Muscle layer of duodenum (tissue), 2 donors: Measurements from ENCODE around the gene CDC14A.

Experiments used
- H3K27ac ChIP-seq: one replicate; pipeline ENCODE4 v1.7.0; 2013; ENCODE audit warnings: mild to moderate bottlenecking, low read length
- H3K27me3 ChIP-seq: one replicate; pipeline ENCODE4 v1.7.0; 2013; ENCODE audit warnings: low read depth, mild to moderate bottlenecking, control low read depth, low read length
- H3K36me3 ChIP-seq, 2 donors: one replicate each; pipeline ENCODE4 v1.7.0; 2013; ENCODE audit warnings: low read length in 2 of 2, control low read depth in 1 of 2, mild to moderate bottlenecking in 1 of 2; ENCODE audit not compliant: insufficient read depth in 2 of 2, control insufficient read depth in 1 of 2
- H3K4me1 ChIP-seq, 2 donors: one replicate each; pipeline ENCODE4 v1.7.0; 2013; ENCODE audit warnings: low read length in 2 of 2, mild to moderate bottlenecking in 2 of 2, control low read depth in 1 of 2, moderate library complexity in 1 of 2; ENCODE audit not compliant: insufficient read depth in 2 of 2, control insufficient read depth in 1 of 2
- H3K4me3 ChIP-seq, 2 donors: one replicate each; pipeline ENCODE4 v1.7.0; 2013; ENCODE audit warnings: low read length in 2 of 2, low read depth in 1 of 2, mild to moderate bottlenecking in 1 of 2
- H3K9me3 ChIP-seq, 2 donors: one replicate each; pipeline ENCODE4 v1.7.0; 2013; ENCODE audit warnings: low read length in 2 of 2, control low read depth in 1 of 2, mild to moderate bottlenecking in 1 of 2; ENCODE audit not compliant: control insufficient read depth in 1 of 2
- donor health status: healthy.

Gene CDC14A

DNA sequence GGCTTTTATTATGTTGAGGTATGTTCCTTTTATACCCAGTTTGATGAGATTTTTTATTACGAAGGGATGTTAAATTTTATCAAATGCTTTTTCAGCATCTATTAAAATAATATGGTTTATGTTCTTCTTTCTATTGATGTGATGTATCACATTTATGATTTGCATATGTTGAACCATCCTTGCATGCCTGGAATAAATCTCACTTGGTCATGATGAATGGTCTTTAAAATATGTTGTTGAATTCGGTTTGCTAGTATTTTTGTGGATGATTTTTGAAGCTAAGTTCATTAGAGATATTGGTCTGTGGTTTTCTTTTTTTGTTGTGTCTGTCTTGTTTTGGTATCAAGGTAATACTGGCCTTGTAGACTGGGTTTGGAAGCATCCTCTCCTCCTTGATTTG is 199.7 kb downstream of the CDC14A start:
- H3K36me3 ChIP-seq: no peaks in the 10 kb centered on the region
- H3K27me3 ChIP-seq: no peaks in the 10 kb centered on the region
- no peak overlapping the region for H3K4me3 ChIP-seq
- H3K4me1 ChIP-seq: no peaks in the 10 kb centered on the region
- H3K27ac ChIP-seq: no peak overlapping the region
- peaks cover 8 to 26% of the 10 kb centered on the region in 2 donors for H3K9me3 ChIP-seq

GRCh38 chr1:100552922-100553321 is 200.6 kb downstream of the CDC14A start:
- no peaks in the 10 kb centered on the region for H3K36me3 ChIP-seq
- no peaks in the 10 kb centered on the region for H3K27me3 ChIP-seq
- H3K9me3 ChIP-seq: peaks cover 8 to 29% of the 10 kb centered on the region in 2 donors
- no peaks in the 10 kb centered on the region for H3K4me1 ChIP-seq
- H3K4me3 ChIP-seq: no peak overlapping the region
- no peak overlapping the region for H3K27ac ChIP-seq

DNA sequence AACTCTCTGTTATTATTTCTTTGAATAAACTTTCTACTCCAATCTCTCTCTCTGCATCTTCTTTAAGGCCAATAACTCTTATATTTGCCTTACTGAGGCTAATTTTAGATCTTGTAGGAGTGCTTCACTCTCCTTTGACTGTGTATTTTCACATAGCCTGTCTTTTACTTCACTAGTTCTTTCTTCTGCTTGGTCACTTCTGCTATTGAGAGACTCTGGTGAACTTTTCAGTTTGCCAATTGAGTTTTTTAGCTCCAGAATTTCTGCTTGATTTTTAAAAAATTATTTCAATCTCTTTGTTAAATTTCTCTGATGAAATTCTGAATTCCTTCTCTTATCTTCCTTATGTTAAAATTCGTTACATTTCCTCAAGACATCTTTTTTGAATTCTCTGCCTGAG is 203.9 kb downstream of the CDC14A start:
- H3K27me3 ChIP-seq: no peaks in the 10 kb centered on the region
- no peaks in the 10 kb centered on the region for H3K36me3 ChIP-seq
- no peak overlapping the region for H3K4me3 ChIP-seq

DNA sequence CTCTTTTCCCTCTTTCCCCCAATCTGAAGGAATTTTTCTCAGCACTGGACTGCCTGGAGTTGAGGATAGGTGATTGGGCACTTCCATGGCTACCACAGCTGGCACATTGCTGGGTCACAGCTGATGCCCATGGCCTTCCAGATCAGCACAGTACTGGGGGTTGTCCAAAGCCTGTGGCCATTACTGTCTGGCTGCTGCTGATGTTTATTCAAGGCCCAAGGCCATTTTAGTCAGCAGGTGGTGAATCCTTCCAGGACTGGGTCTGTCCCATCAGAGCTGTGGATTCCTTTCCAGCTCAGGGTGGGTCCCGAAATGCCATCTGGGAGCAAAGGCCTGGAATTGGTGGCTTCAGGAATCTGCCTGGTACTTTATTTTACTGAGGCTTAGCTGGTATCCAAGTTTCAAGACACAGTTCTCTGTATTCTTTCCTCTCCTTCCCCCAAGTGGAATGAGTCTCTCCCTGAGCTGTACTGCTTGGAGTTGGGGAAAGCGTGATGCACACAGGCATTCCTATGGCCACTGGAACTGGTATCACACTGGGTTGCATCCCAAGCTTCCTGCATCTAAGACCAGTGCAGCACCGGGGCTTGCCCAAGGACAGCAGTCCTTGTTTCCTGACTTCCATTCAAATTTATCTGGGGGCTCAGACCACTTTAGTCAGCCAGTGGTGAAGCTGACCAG is 204.8 kb downstream of the CDC14A start:
- H3K36me3 ChIP-seq: no peaks in the 10 kb centered on the region
- no peaks in the 10 kb centered on the region for H3K4me1 ChIP-seq
- peaks cover 8 to 23% of the 10 kb centered on the region in 2 donors for H3K9me3 ChIP-seq
- no peak overlapping the region for H3K4me3 ChIP-seq
- H3K27me3 ChIP-seq: no peaks in the 10 kb centered on the region
- no peak overlapping the region for H3K27ac ChIP-seq

More for the DNA sequence above, 203.9 kb downstream of the CDC14A start:
- Histone ChIP-seq H3K27ac (no peak overlapping the region), H3K4me1 (no peaks in the 10 kb centered on the region), H3K9me3 (peaks cover 8 to 25% of the 10 kb centered on the region in 2 donors)

- Histone ChIP-seq H3K27ac (no peak overlapping the region), H3K9me3 (peaks cover 8 to 18% of the 10 kb centered on the region in 2 donors), H3K4me3 (no peak overlapping the region), H3K27me3 (no peaks in the 10 kb centered on the region), H3K36me3 (no peaks in the 10 kb centered on the region), H3K4me1 (no peaks in the 10 kb centered on the region)
Observed at GRCh38 chr1:100557606-100557953, 205.3 kb downstream of the CDC14A start.

- Histone ChIP-seq H3K36me3 (no peaks in the 10 kb centered on the region), H3K27ac (no peak overlapping the region)
Observed at GRCh38 chr1:100565533-100565932, 213.2 kb downstream of the CDC14A start.

GRCh38 chr1:100565937-100566699 is 213.8 kb downstream of the CDC14A start:
- Histone ChIP-seq H3K4me1 (no peaks in the 10 kb centered on the region), H3K27me3 (no peaks in the 10 kb centered on the region), H3K36me3 (no peaks in the 10 kb centered on the region), H3K9me3 (peaks cover 0 to 2% of the 10 kb centered on the region in 2 donors), H3K4me3 (no peak overlapping the region), H3K27ac (no peak overlapping the region)

More at GRCh38 chr1:100565533-100565932, 213.2 kb downstream of the CDC14A start:
- no peaks in the 10 kb centered on the region for H3K4me1 ChIP-seq
- H3K4me3 ChIP-seq: no peak overlapping the region
- H3K9me3 ChIP-seq: peaks cover 0 to 2% of the 10 kb centered on the region in 2 donors
- no peaks in the 10 kb centered on the region for H3K27me3 ChIP-seq

DNA sequence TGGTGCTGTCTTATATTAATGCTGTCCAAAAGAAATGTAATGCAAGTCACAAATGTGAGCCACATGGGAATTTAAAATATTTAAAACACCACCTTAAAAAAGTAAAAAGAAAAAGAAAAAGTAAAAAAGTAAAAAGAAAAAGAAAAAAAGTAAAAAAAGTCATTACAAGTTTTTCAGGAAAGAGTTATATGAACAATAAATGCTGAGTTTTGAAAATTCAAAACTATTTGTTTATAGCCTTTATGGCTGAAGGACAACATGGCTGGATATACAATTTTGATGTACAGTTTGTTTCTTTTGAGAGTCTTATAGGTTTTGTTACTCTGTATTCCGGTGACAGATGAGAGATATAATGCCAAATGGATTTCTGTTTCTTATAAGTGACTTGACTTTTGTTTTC is 214.8 kb downstream of the CDC14A start:
- Histone ChIP-seq H3K27me3 (no peaks in the 10 kb centered on the region), H3K36me3 (no peaks in the 10 kb centered on the region), H3K27ac (no peak overlapping the region), H3K4me3 (no peak overlapping the region), H3K9me3 (peaks cover 0 to 2% of the 10 kb centered on the region in 2 donors), H3K4me1 (no peaks in the 10 kb centered on the region)
